ENCODE data around the gene NSL1.
A peak's percentile ranks its signal among the peaks of the same experiment; 100 is the strongest.
"Not testable (repeated sequence)": the region's sequence is repeated elsewhere in the genome, so short reads cannot be mapped to it uniquely, and the experiment has no call there.

NSL1 gene

GRCh38 chr1:212749821-212750535, 41.6 kb downstream of the NSL1 start:
- FAIRE-seq: peak; percentile 77
- no peak for TF ChIP-seq POLR2A (IDR thresholded peaks at IDR 0.05; ENCODE audit: low read depth, low read length)
- DNase-seq (ENCODE audit: insufficient read length, low spot score): peak; percentile 41

GRCh38 chr1:212746546-212746945, 45.0 kb downstream of the NSL1 start:
- DNase-seq (ENCODE audit: insufficient read length, low spot score) (no peak), FAIRE-seq (no peak)
- no peak for TF ChIP-seq POLR2A (IDR thresholded peaks at IDR 0.05; ENCODE audit: low read depth, low read length)

GRCh38 chr1:212745303-212745702, 46.3 kb downstream of the NSL1 start:
- TF ChIP-seq POLR2A (IDR thresholded peaks at IDR 0.05; ENCODE audit: low read depth, low read length): no peak
- DNase-seq (ENCODE audit: insufficient read length, low spot score) (no peak), FAIRE-seq (no peak)

- no peak for DNase-seq (ENCODE audit: insufficient read length, low spot score)
- FAIRE-seq: no peak
- no peak for TF ChIP-seq POLR2A (IDR thresholded peaks at IDR 0.05; ENCODE audit: low read depth, low read length)
These were observed 47.6 kb downstream of the NSL1 start for GRCh38 chr1:212743901-212744475.

GRCh38 chr1:212738330-212738729, 53.2 kb downstream of the NSL1 start:
- FAIRE-seq (no peak), DNase-seq (ENCODE audit: insufficient read length, low spot score) (no peak)
- no peak for TF ChIP-seq POLR2A (IDR thresholded peaks at IDR 0.05; ENCODE audit: low read depth, low read length)

- DNase-seq (ENCODE audit: insufficient read length, low spot score) (no peak), FAIRE-seq (peak; percentile 20)
- no peak for TF ChIP-seq POLR2A (IDR thresholded peaks at IDR 0.05; ENCODE audit: low read depth, low read length)
These were observed 54.0 kb downstream of the NSL1 start for GRCh38 chr1:212737559-212737958.

- no peak for DNase-seq (ENCODE audit: insufficient read length, low spot score)
- FAIRE-seq: no peak
- TF ChIP-seq POLR2A (IDR thresholded peaks at IDR 0.05; ENCODE audit: low read depth, low read length): no peak
These were observed 58.5 kb downstream of the NSL1 start for GRCh38 chr1:212733109-212733508.

- FAIRE-seq: no peak
- no peak for TF ChIP-seq POLR2A (IDR thresholded peaks at IDR 0.05; ENCODE audit: low read depth, low read length)
These were observed 59.9 kb downstream of the NSL1 start for GRCh38 chr1:212731630-212732029.

GRCh38 chr1:212728606-212729005, 63.0 kb downstream of the NSL1 start:
- DNase-seq (ENCODE audit: insufficient read length, low spot score): no peak
- FAIRE-seq: no peak
- no peak for TF ChIP-seq POLR2A (IDR thresholded peaks at IDR 0.05; ENCODE audit: low read depth, low read length)

More at GRCh38 chr1:212731630-212732029, 59.9 kb downstream of the NSL1 start:
- no peak for DNase-seq (ENCODE audit: insufficient read length, low spot score)

GRCh38 chr1:212727386-212728181, 64.0 kb downstream of the NSL1 start:
- DNase-seq (ENCODE audit: insufficient read length, low spot score) (peak; percentile 53), FAIRE-seq (peak; percentile 89)
- no peak for TF ChIP-seq POLR2A (IDR thresholded peaks at IDR 0.05; ENCODE audit: low read depth, low read length)

- DNase-seq (ENCODE audit: insufficient read length, low spot score); FAIRE-seq: not testable (repeated sequence)
These were observed 66.9 kb downstream of the NSL1 start for GRCh38 chr1:212724679-212725078.

GRCh38 chr1:212722270-212722957, 69.2 kb downstream of the NSL1 start:
- TF ChIP-seq POLR2A (IDR thresholded peaks at IDR 0.05; ENCODE audit: low read depth, low read length): no peak
- DNase-seq (ENCODE audit: insufficient read length, low spot score): no peak
- FAIRE-seq: no peak

- FAIRE-seq: peak; percentile 85
- TF ChIP-seq POLR2A (IDR thresholded peaks at IDR 0.05; ENCODE audit: low read depth, low read length): no peak
- DNase-seq (ENCODE audit: insufficient read length, low spot score): peak; percentile 35
These were observed 70.0 kb downstream of the NSL1 start for GRCh38 chr1:212721388-212722247.

Data from H54 (cell line).